HepG2 (cell line): ENCODE data around the gene LASP1. TPM values are rescaled to one million over a fixed set of nuclear protein-coding genes. Genes with fewer than 3 reads are reported as not detected.
A peak's percentile ranks its signal among the peaks of the same experiment; 100 is the strongest.

Source experiments
- ATAC-seq: fragments of 200-7000 bp; cut with Tn5 transposase; 3 replicates; pipeline ENCODE4 v1.9.1; 2020; ENCODE audit warnings: mild to moderate bottlenecking, moderate library complexity
- BruUV-seq: library from RNA; stranded (reverse); fragments of 400-500 nt; replicated peaks from 2 replicates; lab custom pipeline; 2021; lab: Mats Ljungman, UMichigan
- CTCF ChIA-PET: fragments of 300-600 bp; formaldehyde crosslinking; extraction: SDS; loops from one replicate; lab custom pipeline; 2021; ENCODE audit warnings: low total read pairs, inconsistent platforms, low intra/inter-chr PET ratio; lab: Yijun Ruan, JAX
- POLR2A ChIA-PET: fragments of 350-600 bp; sonication (Branson Sonifier 250); formaldehyde crosslinking; loops from one replicate; lab custom pipeline; 2020; ENCODE audit warnings: antibody characterized with exemption, inconsistent platforms; lab: Yijun Ruan, JAX
- DNase-seq: peaks from one replicate; pipeline ENCODE4 v3.0.0-alpha.2; 2015; ENCODE audit warnings: low spot score
- FAIRE-seq: peaks from 3 replicates; lab custom pipeline; 2011; peaks lifted over from hg19 to GRCh38; lab: Jason Lieb, UNC
- H2AFZ ChIP-seq: one replicate; pipeline ENCODE4 v1.6.1; 2011; ENCODE audit warnings: low read length, inconsistent platforms
- H3K27ac ChIP-seq: fragments of 300-600 bp; 3 replicates; pipeline ENCODE4 v1.8.0; 2011; ENCODE audit warnings: mixed run types, mild to moderate bottlenecking, mixed read lengths, low read length, inconsistent platforms; ENCODE audit not compliant: insufficient read depth; ENCODE audit errors: extremely low read length
- H3K27me3 ChIP-seq, 2 experiments: fragments of 200-600 bp in 1 of 2; 2 replicates in 1 of 2; 3 replicates in 1 of 2; pipeline versions ENCODE4 v1.6.0 to v1.8.0; 2011; ENCODE audit warnings: low read length in 2 of 2, mild to moderate bottlenecking in 2 of 2, moderate library complexity in 2 of 2, inconsistent platforms in 1 of 2; ENCODE audit not compliant: insufficient read depth in 2 of 2, control insufficient read depth in 1 of 2
- H3K36me3 ChIP-seq, 2 experiments: fragments of 200-600 bp in 1 of 2; replicated peaks in 1 of 2; 2 replicates in 1 of 2; 3 replicates in 1 of 2; pipeline versions ENCODE4 v1.5.1 to v1.8.0; 2011; ENCODE audit warnings: low read length in 2 of 2, inconsistent platforms in 1 of 2; ENCODE audit not compliant: insufficient read depth in 2 of 2, control insufficient read depth in 1 of 2
- H3K4me1 ChIP-seq: 2 replicates; pipeline ENCODE4 v1.5.1; 2012; ENCODE audit warnings: low read length, inconsistent platforms; ENCODE audit not compliant: insufficient read depth
- H3K4me2 ChIP-seq: 2 replicates; pipeline ENCODE4 v1.6.0; 2011; ENCODE audit warnings: low read depth, low read length, inconsistent platforms
- H3K4me3 ChIP-seq, 3 experiments: fragments of 200-600 bp in 1 of 3; sonication (generic), shearing (Covaris generic) in 1 of 3; replicated peaks in 1 of 3; 2 replicates each; pipeline ENCODE4 v1.5.1; 2011 to 2016; ENCODE audit warnings: low read length in 3 of 3, inconsistent platforms in 2 of 3, low read depth in 2 of 3, mild to moderate bottlenecking in 2 of 3, control low read depth in 1 of 3, mixed read lengths in 1 of 3; ENCODE audit not compliant: insufficient read depth in 1 of 3
- H3K79me2 ChIP-seq: one replicate; pipeline ENCODE4 v1.6.1; 2011; ENCODE audit warnings: low read length, inconsistent platforms; ENCODE audit not compliant: insufficient read depth
- H3K9ac ChIP-seq: 2 replicates; pipeline ENCODE4 v1.6.0; 2011; ENCODE audit warnings: mild to moderate bottlenecking, low read depth, low read length, inconsistent platforms; ENCODE audit not compliant: insufficient read depth
- H3K9me3 ChIP-seq: 2 replicates; pipeline ENCODE4 v1.5.1; 2012; ENCODE audit warnings: mild to moderate bottlenecking, low read length
- H4K20me1 ChIP-seq: 2 replicates; pipeline ENCODE4 v1.6.0; 2011; ENCODE audit warnings: inconsistent platforms, mild to moderate bottlenecking, low read length, moderate library complexity; ENCODE audit not compliant: insufficient read depth
- AKAP8 ChIP-seq: sonication (generic); formaldehyde crosslinking; IDR thresholded peaks from 2 replicates; pipeline ENCODE4 v1.5.1; 2020; ENCODE audit warnings: mild to moderate bottlenecking, missing genetic modification reagents
- CEBPB ChIP-seq: IDR thresholded peaks from 2 replicates; pipeline ENCODE4 v1.6.1; 2011; ENCODE audit warnings: low read depth, low read length, improper control_type of control experiment, borderline replicate concordance
- EED ChIP-seq: sonication (generic); formaldehyde crosslinking; IDR thresholded peaks from 2 replicates; pipeline ENCODE4 v1.5.0; 2020; ENCODE audit warnings: mild to moderate bottlenecking, missing genetic modification reagents
- FOXK2 ChIP-seq: fragments of 450-650 bp; IDR thresholded peaks from 2 replicates; pipeline ENCODE4 v1.6.1; 2016
- HNRNPH1 ChIP-seq: fragments of 200-400 bp; formaldehyde crosslinking; optimal IDR thresholded peaks from 2 replicates; pipeline ENCODE3; 2017; ENCODE audit warnings: mild to moderate bottlenecking, low read depth, low read length
- JUNB ChIP-seq: sonication (generic); formaldehyde crosslinking; IDR thresholded peaks from 2 replicates; pipeline ENCODE4 v1.8.0; 2022; ENCODE audit warnings: missing genetic modification reagents, mild to moderate bottlenecking, borderline replicate concordance
- KDM5A ChIP-seq: fragments of 200-600 bp; sonication (generic); IDR thresholded peaks from 2 replicates; pipeline ENCODE4 v1.7.0; 2018; ENCODE audit warnings: antibody characterized with exemption, mild to moderate bottlenecking, low read length, borderline replicate concordance
- KMT2A ChIP-seq: sonication (generic); formaldehyde crosslinking; IDR thresholded peaks from 2 replicates; pipeline ENCODE4 v1.4.0; 2020; ENCODE audit warnings: missing genetic modification reagents
- NFE2L2 ChIP-seq: fragments of 150-350 bp; IDR thresholded peaks from 2 replicates; pipeline ENCODE4 v1.6.1; 2014; ENCODE audit warnings: low read length
- POGZ ChIP-seq: sonication (generic); formaldehyde crosslinking; IDR thresholded peaks from 2 replicates; pipeline ENCODE4 v1.4.0; 2020; ENCODE audit warnings: mild to moderate bottlenecking, missing genetic modification reagents
- POLR2G ChIP-seq: fragments of 200-400 bp; formaldehyde crosslinking; IDR thresholded peaks from 2 replicates; pipeline ENCODE4 v1.6.1; 2018; ENCODE audit warnings: mild to moderate bottlenecking, low read depth, low read length, moderate library complexity
- ZNF629 ChIP-seq: sonication (generic); formaldehyde crosslinking; conservative IDR thresholded peaks from 2 replicates; pipeline ENCODE4 v1.5.0; 2020; ENCODE audit warnings: missing genetic modification reagents
- WGBS: methylation state at CpG from one replicate; pipeline ENCODE4 v1.1.6; 2017; ENCODE audit warnings: low lambda C conversion rate; 5-methylcytosine and 5-hydroxymethylcytosine counted together
- in situ Hi-C: cut with HindIII; loops from 2 replicates; pipeline ENCODE4 v1.10.0; 2017; ENCODE audit warnings: low pct_unique_long_range_greater_than_20kb; ENCODE audit not compliant: extremely low pct_ligation_motif_present
- intact Hi-C: fragments of 100-400 bp; cut with micrococcal nuclease; formaldehyde crosslinking; loops from one replicate; pipeline ENCODE4 v1.10.0; 2022; ENCODE audit not compliant: unreplicated experiment
- polyA plus RNA-seq, 8 experiments: library from polyadenylated mRNA; depleted of rRNA in 3 of 8; stranded (reverse) in 7 of 8; unstranded in 1 of 8; fragments of >200 nt; fragmentation: Illumina TruSeq in 4 of 8; extraction: Trizol in 4 of 8; gene quantifications; 2 replicates each; pipeline versions ENCODE4 v1.2.1 to v1.2.3, GENCODE V29; 2011 to 2016; ENCODE audit warnings: low read depth in 4 of 8, missing spikeins in 1 of 8, mixed read lengths in 1 of 8; ENCODE audit not compliant: insufficient read depth in 1 of 8
- total RNA-seq, 5 experiments: library from RNA; depleted of rRNA; stranded (reverse); fragments of >200 nt; fragmentation: Illumina TruSeq; extraction: Trizol; gene quantifications; 2 replicates each; pipeline ENCODE4 v1.2.3, GENCODE V29; 2016; ENCODE audit warnings: low read depth in 1 of 5
- TF ChIP-seq, protein P1 (sequence below): sonication (generic); formaldehyde crosslinking; IDR thresholded peaks from 2 replicates; pipeline ENCODE4 v1.4.0; 2020; ENCODE audit warnings: missing genetic modification reagents, borderline replicate concordance
- TF ChIP-seq, protein P2 (sequence below): sonication (generic); formaldehyde crosslinking; IDR thresholded peaks from 2 replicates; pipeline ENCODE4 v1.5.0; 2020; ENCODE audit warnings: mild to moderate bottlenecking, missing genetic modification reagents
- TF ChIP-seq, protein P3 (sequence below), 2 experiments: sonication (generic) in 1 of 2; formaldehyde crosslinking in 1 of 2; IDR thresholded peaks; 2 replicates each; pipeline versions ENCODE4 v1.4.0 to v1.6.1; 2018 to 2020; ENCODE audit warnings: missing genetic modification reagents in 2 of 2, borderline replicate concordance in 1 of 2, low read depth in 1 of 2, mild to moderate bottlenecking in 1 of 2, missing biosample characterization in 1 of 2

The LASP1 gene
- total and polyA plus RNA-seq, 2 of the 13 experiments (the other 11 are each of a cell fraction or from before 2014, with no cell fraction given) = 70.1 to 97.0 TPM

DNA sequence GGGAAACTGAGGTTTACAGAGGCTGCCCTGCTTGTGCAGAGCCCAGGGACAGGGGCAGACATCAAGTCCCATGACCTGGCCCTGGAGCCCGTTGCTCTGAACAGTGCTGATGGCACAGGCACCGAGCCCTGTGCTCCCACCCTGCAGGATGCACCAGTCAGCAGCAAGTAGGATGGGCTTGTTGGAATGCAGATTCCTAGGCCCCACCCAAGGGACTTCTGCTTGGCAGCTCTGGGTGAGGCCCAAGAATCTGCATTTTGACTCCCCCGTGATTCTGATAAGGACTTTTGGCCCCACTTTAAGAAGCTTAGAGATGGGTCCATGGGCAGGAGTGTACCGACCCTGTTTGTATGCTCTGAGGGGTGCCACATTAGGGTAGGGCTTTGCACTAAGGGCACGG is 23.3 kb downstream of the LASP1 start:
- intact Hi-C loops = no loop called here
- H3K36me3 ChIP-seq = peaks cover 51 to 82% of the 10 kb centered on the region in 2 experiments
- peaks cover 11% of the 10 kb centered on the region; the same call in 1 of the 2 replicates for H4K20me1 ChIP-seq
- in situ Hi-C loops = no loop called here
- H3K4me1 ChIP-seq = peaks cover 24% of the 10 kb centered on the region
- ATAC-seq (no peak), DNase-seq (no peak), FAIRE-seq (no peak)
- CTCF ChIA-PET = no interaction called here
- no peaks in the 10 kb centered on the region for H3K27me3 ChIP-seq
- BruUV-seq = no TSS peak
- no peak overlapping the region for H3K4me3 ChIP-seq
- no peak overlapping the region for H3K4me2 ChIP-seq
- no peak overlapping the region for H3K27ac ChIP-seq
- no peak for TF ChIP-seq KDM5A
- peak; percentile 45; the same call in 1 of the 2 replicates for TF ChIP-seq ZNF629 (CRISPR knock-in tag)
- TF ChIP-seq NFE2L2 = no peak
- no peak for TF ChIP-seq POLR2G
- TF ChIP-seq, protein P1, sequence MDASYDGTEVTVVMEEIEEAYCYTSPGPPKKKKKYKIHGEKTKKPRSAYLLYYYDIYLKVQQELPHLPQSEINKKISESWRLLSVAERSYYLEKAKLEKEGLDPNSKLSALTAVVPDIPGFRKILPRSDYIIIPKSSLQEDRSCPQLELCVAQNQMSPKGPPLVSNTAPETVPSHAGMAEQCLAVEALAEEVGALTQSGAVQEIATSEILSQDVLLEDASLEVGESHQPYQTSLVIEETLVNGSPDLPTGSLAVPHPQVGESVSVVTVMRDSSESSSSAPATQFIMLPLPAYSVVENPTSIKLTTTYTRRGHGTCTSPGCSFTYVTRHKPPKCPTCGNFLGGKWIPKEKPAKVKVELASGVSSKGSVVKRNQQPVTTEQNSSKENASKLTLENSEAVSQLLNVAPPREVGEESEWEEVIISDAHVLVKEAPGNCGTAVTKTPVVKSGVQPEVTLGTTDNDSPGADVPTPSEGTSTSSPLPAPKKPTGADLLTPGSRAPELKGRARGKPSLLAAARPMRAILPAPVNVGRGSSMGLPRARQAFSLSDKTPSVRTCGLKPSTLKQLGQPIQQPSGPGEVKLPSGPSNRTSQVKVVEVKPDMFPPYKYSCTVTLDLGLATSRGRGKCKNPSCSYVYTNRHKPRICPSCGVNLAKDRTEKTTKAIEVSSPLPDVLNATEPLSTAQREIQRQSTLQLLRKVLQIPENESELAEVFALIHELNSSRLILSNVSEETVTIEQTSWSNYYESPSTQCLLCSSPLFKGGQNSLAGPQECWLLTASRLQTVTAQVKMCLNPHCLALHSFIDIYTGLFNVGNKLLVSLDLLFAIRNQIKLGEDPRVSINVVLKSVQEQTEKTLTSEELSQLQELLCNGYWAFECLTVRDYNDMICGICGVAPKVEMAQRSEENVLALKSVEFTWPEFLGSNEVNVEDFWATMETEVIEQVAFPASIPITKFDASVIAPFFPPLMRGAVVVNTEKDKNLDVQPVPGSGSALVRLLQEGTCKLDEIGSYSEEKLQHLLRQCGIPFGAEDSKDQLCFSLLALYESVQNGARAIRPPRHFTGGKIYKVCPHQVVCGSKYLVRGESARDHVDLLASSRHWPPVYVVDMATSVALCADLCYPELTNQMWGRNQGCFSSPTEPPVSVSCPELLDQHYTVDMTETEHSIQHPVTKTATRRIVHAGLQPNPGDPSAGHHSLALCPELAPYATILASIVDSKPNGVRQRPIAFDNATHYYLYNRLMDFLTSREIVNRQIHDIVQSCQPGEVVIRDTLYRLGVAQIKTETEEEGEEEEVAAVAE = no peak
- TF ChIP-seq JUNB = no peak
- no peak for TF ChIP-seq EED (CRISPR knock-in tag)
- TF ChIP-seq CEBPB = no peak
- 0 out of 2 replicates have a peak, but pooled peaks have one; percentile 43 for TF ChIP-seq AKAP8 (CRISPR knock-in tag)
- no peak for TF ChIP-seq POGZ
- TF ChIP-seq KMT2A (CRISPR knock-in tag) = no peak
- TF ChIP-seq FOXK2 = no peak
- no peak for TF ChIP-seq HNRNPH1
- TF ChIP-seq, protein P2, sequence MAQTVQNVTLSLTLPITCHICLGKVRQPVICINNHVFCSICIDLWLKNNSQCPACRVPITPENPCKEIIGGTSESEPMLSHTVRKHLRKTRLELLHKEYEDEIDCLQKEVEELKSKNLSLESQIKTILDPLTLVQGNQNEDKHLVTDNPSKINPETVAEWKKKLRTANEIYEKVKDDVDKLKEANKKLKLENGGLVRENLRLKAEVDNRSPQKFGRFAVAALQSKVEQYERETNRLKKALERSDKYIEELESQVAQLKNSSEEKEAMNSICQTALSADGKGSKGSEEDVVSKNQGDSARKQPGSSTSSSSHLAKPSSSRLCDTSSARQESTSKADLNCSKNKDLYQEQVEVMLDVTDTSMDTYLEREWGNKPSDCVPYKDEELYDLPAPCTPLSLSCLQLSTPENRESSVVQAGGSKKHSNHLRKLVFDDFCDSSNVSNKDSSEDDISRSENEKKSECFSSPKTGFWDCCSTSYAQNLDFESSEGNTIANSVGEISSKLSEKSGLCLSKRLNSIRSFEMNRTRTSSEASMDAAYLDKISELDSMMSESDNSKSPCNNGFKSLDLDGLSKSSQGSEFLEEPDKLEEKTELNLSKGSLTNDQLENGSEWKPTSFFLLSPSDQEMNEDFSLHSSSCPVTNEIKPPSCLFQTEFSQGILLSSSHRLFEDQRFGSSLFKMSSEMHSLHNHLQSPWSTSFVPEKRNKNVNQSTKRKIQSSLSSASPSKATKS (CRISPR knock-in tag) = no peak
- TF ChIP-seq, protein P3, sequence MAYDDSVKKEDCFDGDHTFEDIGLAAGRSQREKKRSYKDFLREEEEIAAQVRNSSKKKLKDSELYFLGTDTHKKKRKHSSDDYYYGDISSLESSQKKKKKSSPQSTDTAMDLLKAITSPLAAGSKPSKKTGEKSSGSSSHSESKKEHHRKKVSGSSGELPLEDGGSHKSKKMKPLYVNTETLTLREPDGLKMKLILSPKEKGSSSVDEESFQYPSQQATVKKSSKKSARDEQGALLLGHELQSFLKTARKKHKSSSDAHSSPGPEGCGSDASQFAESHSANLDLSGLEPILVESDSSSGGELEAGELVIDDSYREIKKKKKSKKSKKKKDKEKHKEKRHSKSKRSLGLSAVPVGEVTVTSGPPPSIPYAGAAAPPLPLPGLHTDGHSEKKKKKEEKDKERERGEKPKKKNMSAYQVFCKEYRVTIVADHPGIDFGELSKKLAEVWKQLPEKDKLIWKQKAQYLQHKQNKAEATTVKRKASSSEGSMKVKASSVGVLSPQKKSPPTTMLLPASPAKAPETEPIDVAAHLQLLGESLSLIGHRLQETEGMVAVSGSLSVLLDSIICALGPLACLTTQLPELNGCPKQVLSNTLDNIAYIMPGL (CRISPR knock-in tag; IDR thresholded peaks at IDR 0.05; ENCODE audit: borderline replicate concordance in 1 of 2, low read depth in 1 of 2) = no peak
- 100% methylated on average over 5 of the region's 5 CpGs for whole genome bisulfite sequencing
- H2AFZ ChIP-seq = no peak overlapping the region
- H3K9ac ChIP-seq = no peak overlapping the region
- POLR2A ChIA-PET = interaction anchor here (1.0 to 3.2 kb wide), 5 partner anchors 11 to 39 kb away, joined by 4 to 15 read pairs (median 6); partner anchors contain the start of genes LASP1 and RPL23
- peaks cover 6% of the 10 kb centered on the region for H3K79me2 ChIP-seq
- H3K9me3 ChIP-seq = no peaks in the 10 kb centered on the region
